Endothelial cell of umbilical vein (primary cell): ENCODE results near the gene NR1I3. TPM values are rescaled to one million over a fixed set of nuclear protein-coding genes. Genes with fewer than 3 reads are reported as not detected.

ENCODE experiments used
- BruUV-seq: library from RNA; stranded (reverse); fragments of 400-500 nt; replicated peaks from 2 replicates; lab custom pipeline; 2021; lab: Mats Ljungman, UMichigan
- CTCF ChIA-PET: fragments of 300-600, 350-600 bp; sonication (Branson Sonifier 250); formaldehyde crosslinking; loops from one replicate; lab custom pipeline; 2021; ENCODE audit warnings: antibody characterized with exemption, inconsistent platforms; lab: Charles Lee
- POLR2A ChIA-PET: fragments of 300-600, 350-600 bp; sonication (Branson Sonifier 250); formaldehyde crosslinking; loops from one replicate; lab custom pipeline; 2021; ENCODE audit warnings: antibody characterized with exemption, inconsistent platforms; lab: Charles Lee
- DNase-seq: peaks from one replicate; pipeline ENCODE4 v3.0.0-alpha.2; 2011; ENCODE audit warnings: low read depth, low spot score
- FAIRE-seq: peaks from 2 replicates; lab custom pipeline; 2011; peaks lifted over from hg19 to GRCh38; lab: Jason Lieb, UNC
- H2AFZ ChIP-seq: 2 replicates; pipeline ENCODE4 v1.6.0; 2012; ENCODE audit warnings: low read depth, low read length, control low read depth, inconsistent platforms
- H3K27ac ChIP-seq: 2 replicates; pipeline ENCODE4 v1.5.1; 2011; ENCODE audit warnings: low read depth, mild to moderate bottlenecking, control low read depth, low read length, moderate library complexity; ENCODE audit not compliant: insufficient read depth
- H3K27me3 ChIP-seq, 2 experiments: 2 replicates each; pipeline versions ENCODE4 v1.6.0 to v1.6.1; 2011; ENCODE audit warnings: low read length in 2 of 2, mixed read lengths in 1 of 2; ENCODE audit not compliant: control insufficient read depth in 2 of 2, insufficient read depth in 2 of 2
- H3K36me3 ChIP-seq, 2 experiments: 2 replicates in 1 of 2; 3 replicates in 1 of 2; pipeline ENCODE4 v1.5.1; 2011; ENCODE audit warnings: low read length in 2 of 2, mild to moderate bottlenecking in 1 of 2, moderate library complexity in 1 of 2; ENCODE audit not compliant: control insufficient read depth in 2 of 2, insufficient read depth in 2 of 2; ENCODE audit errors: extremely low read depth in 1 of 2
- H3K4me1 ChIP-seq: 3 replicates; pipeline ENCODE4 v1.5.1; 2011; ENCODE audit warnings: mild to moderate bottlenecking, low read length; ENCODE audit not compliant: control insufficient read depth, insufficient read depth; ENCODE audit errors: extremely low read depth
- H3K4me2 ChIP-seq: 2 replicates; pipeline ENCODE4 v1.6.1; 2011; ENCODE audit warnings: low read length, control low read depth, mixed read lengths; ENCODE audit not compliant: insufficient read depth
- H3K4me3 ChIP-seq, 3 experiments: fragments of 200-600 bp in 1 of 3; sonication (generic), shearing (Covaris generic) in 1 of 3; replicated peaks in 1 of 3; 2 replicates each; pipeline ENCODE4 v1.5.1; 2011 to 2016; ENCODE audit warnings: control low read depth in 3 of 3, low read length in 3 of 3, mild to moderate bottlenecking in 2 of 3, inconsistent platforms in 1 of 3, low read depth in 1 of 3, moderate library complexity in 1 of 3; ENCODE audit not compliant: insufficient read depth in 1 of 3
- H3K79me2 ChIP-seq: 2 replicates; pipeline ENCODE4 v1.6.0; 2012; ENCODE audit warnings: low read length, inconsistent platforms; ENCODE audit not compliant: control insufficient read depth, insufficient read depth
- H3K9ac ChIP-seq: replicated peaks from 2 replicates; pipeline ENCODE3; 2011; ENCODE audit warnings: low read length, control low read depth; ENCODE audit not compliant: insufficient read depth; ENCODE audit errors: extremely low read depth
- H3K9me1 ChIP-seq: replicated peaks from 3 replicates; pipeline ENCODE4 v1.6.0; 2011; ENCODE audit warnings: mild to moderate bottlenecking, low read length; ENCODE audit not compliant: control insufficient read depth, insufficient read depth; ENCODE audit errors: extremely low read depth
- H3K9me3 ChIP-seq: replicated peaks from 2 replicates; pipeline ENCODE4 v1.5.1; 2012; ENCODE audit warnings: low read length, inconsistent platforms; ENCODE audit not compliant: control insufficient read depth, insufficient read depth
- H4K20me1 ChIP-seq: replicated peaks from 2 replicates; pipeline ENCODE3; 2011; ENCODE audit warnings: mild to moderate bottlenecking, low read length; ENCODE audit not compliant: control insufficient read depth, insufficient read depth; ENCODE audit errors: extremely low read depth
- CTCF ChIP-seq, 2 donors: IDR thresholded peaks; 1 replicate in 1 of 2; 2 replicates in 1 of 2; pipeline ENCODE4 v1.5.1; 2011; ENCODE audit warnings: low read length in 2 of 2, mild to moderate bottlenecking in 2 of 2, moderate library complexity in 2 of 2, control low read depth in 1 of 2, inconsistent platforms in 1 of 2, low read depth in 1 of 2; ENCODE audit not compliant: insufficient read depth in 1 of 2; ENCODE audit errors: extremely low read depth in 1 of 2
- EZH2 ChIP-seq: IDR thresholded peaks from 2 replicates; pipeline ENCODE4 v1.6.1; 2012; ENCODE audit warnings: borderline replicate concordance, low read depth, mild to moderate bottlenecking, moderate library complexity, low read length, inconsistent platforms; ENCODE audit not compliant: severe bottlenecking
- FOS ChIP-seq: IDR thresholded peaks from 2 replicates; pipeline ENCODE4 v1.6.1; 2011; ENCODE audit warnings: mild to moderate bottlenecking, low read length, moderate library complexity, borderline replicate concordance; ENCODE audit not compliant: insufficient read depth
- GATA2 ChIP-seq: IDR thresholded peaks from 2 replicates; pipeline ENCODE4 v1.7.0; 2011; ENCODE audit warnings: low read depth, mild to moderate bottlenecking, moderate library complexity, mixed read lengths, low read length; ENCODE audit not compliant: insufficient read length, insufficient read depth
- JUN ChIP-seq: IDR thresholded peaks from 2 replicates; pipeline ENCODE4 v1.6.1; 2011; ENCODE audit warnings: borderline replicate concordance, low read depth; ENCODE audit not compliant: insufficient read length, insufficient read depth
- MAX ChIP-seq: IDR thresholded peaks from 2 replicates; pipeline ENCODE4 v1.6.1; 2011; ENCODE audit not compliant: insufficient read depth, insufficient read length
- MYC ChIP-seq: IDR thresholded peaks from one replicate; pipeline ENCODE4 v1.6.1; 2011; ENCODE audit warnings: mild to moderate bottlenecking, low read depth, low read length
- POLR2A ChIP-seq: IDR thresholded peaks from 2 replicates; pipeline ENCODE4 v1.6.1; 2012; ENCODE audit warnings: low read depth, mild to moderate bottlenecking, control low read depth, low read length
- POLR2AphosphoS5 ChIP-seq: IDR thresholded peaks from 2 replicates; pipeline ENCODE4 v1.6.1; 2012; ENCODE audit warnings: low read depth, mild to moderate bottlenecking, control low read depth, low read length, moderate library complexity; ENCODE audit not compliant: insufficient read depth
- dilution Hi-C: fragments of 300-500 bp; cut with MboI; formaldehyde crosslinking; loops from one replicate; pipeline ENCODE4 v1.15.0; 2019; ENCODE audit warnings: low sequenced_read_pairs; ENCODE audit not compliant: extremely low pct_ligation_motif_present
- intact Hi-C: fragments of 100-400 bp; cut with micrococcal nuclease; formaldehyde crosslinking; loops from one replicate; pipeline ENCODE4 v1.10.0; 2022
- polyA plus RNA-seq, 4 experiments: library from polyadenylated mRNA; depleted of rRNA in 3 of 4; stranded (reverse) in 3 of 4; unstranded in 1 of 4; fragments of >200 nt; gene quantifications; 2 replicates each; pipeline versions ENCODE4 v1.2.1 to v1.2.3, GENCODE V29; 2011 to 2012; ENCODE audit warnings: missing spikeins in 1 of 4
- total RNA-seq: library from RNA; stranded (reverse); gene quantifications from 2 replicates; pipeline ENCODE4 v1.2.3, GENCODE V29; 2021

Gene NR1I3
- total and polyA plus RNA-seq, 2 donors (not counting 3 experiments of a cell fraction or from before 2014, with no cell fraction given) = not detected

- no peak overlapping the region for H3K4me3 ChIP-seq
- CTCF ChIA-PET = interaction anchor here (0.6 to 2.2 kb wide), 5 partner anchors 9 to 156 kb away, joined by 3 to 8 read pairs (median 3); no protein-coding TSS in a partner anchor
- H4K20me1 ChIP-seq = no peaks in the 10 kb centered on the region
- no peak overlapping the region for H3K27ac ChIP-seq
- no peaks in the 10 kb centered on the region for H3K79me2 ChIP-seq
- no peak overlapping the region for H3K4me2 ChIP-seq
- H3K4me1 ChIP-seq = peaks cover 11% of the 10 kb centered on the region
- BruUV-seq = no TSS peak
- no peak for TF ChIP-seq POLR2AphosphoS5
- TF ChIP-seq MYC = no peak
- TF ChIP-seq POLR2A = no peak
- no peak for TF ChIP-seq CTCF (IDR thresholded peaks at IDR 0.05; ENCODE audit: extremely low read depth in 1 of 2, insufficient read depth in 1 of 2, low read depth in 1 of 2, low read length in 2 of 2)
- no peak for TF ChIP-seq MAX
- TF ChIP-seq GATA2 = no peak
- TF ChIP-seq EZH2 = no peak
- TF ChIP-seq JUN = no peak
- no peak for TF ChIP-seq FOS
- DNase-seq = no peak
- no peak overlapping the region for H2AFZ ChIP-seq
- no peaks in the 10 kb centered on the region for H3K27me3 ChIP-seq
- no peak overlapping the region for H3K9ac ChIP-seq
- intact Hi-C loops (no loop called here), dilution Hi-C loops (no loop called here)
- FAIRE-seq = no peak
- POLR2A ChIA-PET = no interaction called here
- H3K9me1 ChIP-seq = no peaks in the 10 kb centered on the region
- no peaks in the 10 kb centered on the region for H3K9me3 ChIP-seq
- peaks cover 16 to 18% of the 10 kb centered on the region in 2 experiments for H3K36me3 ChIP-seq
Observed at GRCh38 chr1:161217831-161218230, 20.2 kb downstream of the NR1I3 start.
